HEK293 (cell line): ENCODE results near the gene TPO.

Experiments used
- CTCF ChIA-PET: fragments of 350-600 bp; formaldehyde crosslinking; extraction: SDS; loops from one replicate; lab custom pipeline; 2021; ENCODE audit warnings: antibody characterized with exemption; lab: Yijun Ruan, JAX
- POLR2A ChIA-PET: fragments of 300-600 bp; formaldehyde crosslinking; extraction: SDS; loops from one replicate; lab custom pipeline; 2020; ENCODE audit warnings: antibody characterized with exemption, inconsistent platforms; lab: Yijun Ruan, JAX
- H3K27ac ChIP-seq: fragments of 200-500 bp; sonication (Bioruptor generic); 2 replicates; pipeline ENCODE4 v1.5.1; 2014; ENCODE audit warnings: low read depth, low read length, control low read depth, inconsistent platforms; ENCODE audit errors: extremely low read depth
- H3K36me3 ChIP-seq, 2 experiments: fragments of 200-500 bp in 1 of 2; sonication (Bioruptor generic) in 1 of 2; 1 replicate in 1 of 2; 2 replicates in 1 of 2; pipeline ENCODE4 v1.5.1; 2014 to 2017; ENCODE audit warnings: inconsistent platforms in 2 of 2, low read length in 2 of 2; ENCODE audit not compliant: control insufficient read depth in 2 of 2, insufficient read depth in 1 of 2
- H3K4me1 ChIP-seq: fragments of 200-500 bp; sonication (Bioruptor generic); 2 replicates; pipeline ENCODE4 v1.5.1; 2014; ENCODE audit warnings: mild to moderate bottlenecking, low read length, inconsistent platforms; ENCODE audit not compliant: control insufficient read depth, insufficient read depth
- H3K4me3 ChIP-seq: 2 replicates; pipeline ENCODE4 v1.5.1; 2011; ENCODE audit warnings: low read depth, mild to moderate bottlenecking, control low read depth, low read length, moderate library complexity
- H3K9me3 ChIP-seq: fragments of 200-500 bp; sonication (Bioruptor generic); 2 replicates; pipeline ENCODE4 v1.5.1; 2014; ENCODE audit warnings: low read depth, low read length, inconsistent platforms; ENCODE audit not compliant: control insufficient read depth, insufficient read depth
- HOXD13 ChIP-seq: sonication (generic); formaldehyde crosslinking; IDR thresholded peaks from 2 replicates; pipeline ENCODE4 v1.8.0; 2022; ENCODE audit warnings: missing genetic modification reagents, borderline replicate concordance
- INSM2 ChIP-seq: fragments of 450-650 bp; formaldehyde crosslinking; IDR thresholded peaks from 2 replicates; pipeline ENCODE4 v1.5.1; 2016; ENCODE audit warnings: missing biosample characterization, missing genetic modification characterization
- KLF8 ChIP-seq: fragments of 450-650 bp; formaldehyde crosslinking; IDR thresholded peaks from 2 replicates; pipeline ENCODE4 v1.5.1; 2016; ENCODE audit warnings: missing biosample characterization, missing genetic modification characterization
- ZBTB1 ChIP-seq: fragments of 450-650 bp; formaldehyde crosslinking; IDR thresholded peaks from 2 replicates; pipeline ENCODE4 v1.5.1; 2016; ENCODE audit warnings: missing biosample characterization, missing genetic modification characterization
- ZBTB7A ChIP-seq: fragments of 450-650 bp; formaldehyde crosslinking; IDR thresholded peaks from 2 replicates; pipeline ENCODE4 v1.5.1; 2016; ENCODE audit warnings: low read depth, missing biosample characterization, missing genetic modification characterization
- ZNF132 ChIP-seq: fragments of 450-650 bp; formaldehyde crosslinking; IDR thresholded peaks from 2 replicates; pipeline ENCODE4 v1.5.1; 2017; ENCODE audit warnings: missing biosample characterization, missing genetic modification characterization, borderline replicate concordance
- ZNF169 ChIP-seq: fragments of 450-650 bp; formaldehyde crosslinking; IDR thresholded peaks from 2 replicates; pipeline ENCODE4 v1.5.1; 2016; ENCODE audit warnings: missing biosample characterization, missing genetic modification characterization
- ZNF184 ChIP-seq: fragments of 450-650 bp; IDR thresholded peaks from 2 replicates; pipeline ENCODE4 v1.5.1; 2018; ENCODE audit warnings: missing biosample characterization, mild to moderate bottlenecking, missing genetic modification characterization
- ZNF19 ChIP-seq: fragments of 450-650 bp; formaldehyde crosslinking; IDR thresholded peaks from 2 replicates; pipeline ENCODE4; 2016; ENCODE audit warnings: missing biosample characterization, missing genetic modification characterization, low read depth
- ZNF2 ChIP-seq: fragments of 450-650 bp; formaldehyde crosslinking; IDR thresholded peaks from 2 replicates; pipeline ENCODE4 v1.5.1; 2016; ENCODE audit warnings: missing biosample characterization, missing genetic modification characterization
- ZNF214 ChIP-seq: fragments of 450-650 bp; formaldehyde crosslinking; IDR thresholded peaks from 2 replicates; pipeline ENCODE4 v1.5.1; 2017; ENCODE audit warnings: missing biosample characterization, mild to moderate bottlenecking, missing genetic modification characterization, borderline replicate concordance
- ZNF274 ChIP-seq, 2 experiments: fragments of 200-500 bp in 1 of 2; fragments of 450-650 bp in 1 of 2; sonication (Bioruptor generic) in 1 of 2; formaldehyde crosslinking in 1 of 2; IDR thresholded peaks; 2 replicates each; pipeline versions ENCODE4 v1.5.1 to v1.6.1; 2014 to 2016; ENCODE audit warnings: borderline replicate concordance in 1 of 2, inconsistent platforms in 1 of 2, low read length in 1 of 2, missing biosample characterization in 1 of 2, missing genetic modification characterization in 1 of 2
- ZNF302 ChIP-seq: fragments of 450-650 bp; formaldehyde crosslinking; IDR thresholded peaks from 2 replicates; pipeline ENCODE4 v1.5.1; 2016; ENCODE audit warnings: missing biosample characterization, missing genetic modification characterization, low read depth
- ZNF366 ChIP-seq: fragments of 450-650 bp; formaldehyde crosslinking; conservative IDR thresholded peaks from 2 replicates; pipeline ENCODE4 v1.5.1; 2016; ENCODE audit warnings: missing biosample characterization, missing genetic modification characterization
- ZNF391 ChIP-seq: fragments of 450-650 bp; formaldehyde crosslinking; IDR thresholded peaks from 2 replicates; pipeline ENCODE4 v1.5.1; 2016; ENCODE audit warnings: low read depth, missing biosample characterization, missing genetic modification characterization, borderline replicate concordance
- ZNF404 ChIP-seq: fragments of 450-650 bp; formaldehyde crosslinking; IDR thresholded peaks from 2 replicates; pipeline ENCODE4 v1.5.1; 2017; ENCODE audit warnings: missing biosample characterization, missing genetic modification characterization
- ZNF518A ChIP-seq: fragments of 450-650 bp; formaldehyde crosslinking; conservative IDR thresholded peaks from 2 replicates; pipeline ENCODE4 v1.5.1; 2016; ENCODE audit warnings: low read depth, missing biosample characterization, missing genetic modification characterization
- ZNF548 ChIP-seq: fragments of 450-650 bp; formaldehyde crosslinking; IDR thresholded peaks from 2 replicates; pipeline ENCODE4 v1.5.1; 2016; ENCODE audit warnings: missing biosample characterization, missing genetic modification characterization
- ZNF600 ChIP-seq: fragments of 450-650 bp; formaldehyde crosslinking; IDR thresholded peaks from 2 replicates; pipeline ENCODE4 v1.5.1; 2016; ENCODE audit warnings: missing biosample characterization, missing genetic modification characterization
- ZNF621 ChIP-seq: fragments of 450-650 bp; formaldehyde crosslinking; IDR thresholded peaks from 2 replicates; pipeline ENCODE4 v1.5.1; 2017; ENCODE audit warnings: missing biosample characterization, missing genetic modification characterization
- ZNF76 ChIP-seq: fragments of 450-650 bp; formaldehyde crosslinking; IDR thresholded peaks from 2 replicates; pipeline ENCODE4; 2016; ENCODE audit warnings: low read depth, missing biosample characterization, missing genetic modification characterization, borderline replicate concordance
- ZNF830 ChIP-seq: fragments of 450-650 bp; IDR thresholded peaks from 2 replicates; pipeline ENCODE4 v1.5.0; 2018; ENCODE audit warnings: missing biosample characterization, missing genetic modification characterization, low read depth, mild to moderate bottlenecking, moderate library complexity
- TF ChIP-seq, protein P1 (sequence below): fragments of 450-650 bp; formaldehyde crosslinking; IDR thresholded peaks from 2 replicates; pipeline ENCODE4 v1.5.1; 2016; ENCODE audit warnings: missing biosample characterization, missing genetic modification characterization
- TF ChIP-seq, protein P2 (sequence below): fragments of 450-650 bp; formaldehyde crosslinking; IDR thresholded peaks from 2 replicates; pipeline ENCODE4 v1.5.1; 2016; ENCODE audit warnings: missing biosample characterization, missing genetic modification characterization

The TPO gene

GRCh38 chr2:1427086-1427485 is 13.8 kb downstream of the TPO start:
- H3K27ac ChIP-seq = no peak overlapping the region
- H3K4me1 ChIP-seq = no peaks in the 10 kb centered on the region
- no peak for TF ChIP-seq ZBTB7A (tag by site-specific recombination)
- no peak for TF ChIP-seq ZNF214 (tag by site-specific recombination)
- no peak for TF ChIP-seq ZNF169
- no peak for TF ChIP-seq HOXD13 (CRISPR knock-in tag)
- no peak for TF ChIP-seq ZNF184
- no peak for TF ChIP-seq ZNF391 (tag by site-specific recombination)
- no peak for TF ChIP-seq ZNF404
- TF ChIP-seq KLF8 (tag by site-specific recombination) = no peak
- TF ChIP-seq, all 188 proteins: peak for 0
- no peaks in the 10 kb centered on the region for H3K9me3 ChIP-seq
- no peaks in the 10 kb centered on the region for H3K36me3 ChIP-seq
- CTCF ChIA-PET = no interaction called here
- POLR2A ChIA-PET = no interaction called here
- no peak overlapping the region for H3K4me3 ChIP-seq

GRCh38 chr2:1429895-1430294 is 16.6 kb downstream of the TPO start:
- TF ChIP-seq INSM2 = no peak
- no peak for TF ChIP-seq ZNF621 (tag by site-specific recombination)
- TF ChIP-seq ZNF600 = no peak
- TF ChIP-seq, protein P1, sequence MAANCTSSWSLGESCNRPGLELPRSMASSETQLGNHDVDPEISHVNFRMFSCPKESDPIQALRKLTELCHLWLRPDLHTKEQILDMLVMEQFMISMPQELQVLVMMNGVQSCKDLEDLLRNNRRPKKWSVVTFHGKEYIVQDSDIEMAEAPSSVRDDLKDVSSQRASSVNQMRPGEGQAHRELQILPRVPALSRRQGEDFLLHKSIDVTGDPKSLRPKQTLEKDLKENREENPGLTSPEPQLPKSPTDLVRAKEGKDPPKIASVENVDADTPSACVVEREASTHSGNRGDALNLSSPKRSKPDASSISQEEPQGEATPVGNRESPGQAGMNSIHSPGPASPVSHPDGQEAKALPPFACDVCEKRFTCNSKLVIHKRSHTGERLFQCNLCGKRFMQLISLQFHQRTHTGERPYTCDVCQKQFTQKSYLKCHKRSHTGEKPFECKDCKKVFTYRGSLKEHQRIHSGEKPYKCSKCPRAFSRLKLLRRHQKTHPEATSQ (tag by site-specific recombination) = no peak
- no peak for TF ChIP-seq ZNF830 (tag by site-specific recombination)
- TF ChIP-seq, protein P2, sequence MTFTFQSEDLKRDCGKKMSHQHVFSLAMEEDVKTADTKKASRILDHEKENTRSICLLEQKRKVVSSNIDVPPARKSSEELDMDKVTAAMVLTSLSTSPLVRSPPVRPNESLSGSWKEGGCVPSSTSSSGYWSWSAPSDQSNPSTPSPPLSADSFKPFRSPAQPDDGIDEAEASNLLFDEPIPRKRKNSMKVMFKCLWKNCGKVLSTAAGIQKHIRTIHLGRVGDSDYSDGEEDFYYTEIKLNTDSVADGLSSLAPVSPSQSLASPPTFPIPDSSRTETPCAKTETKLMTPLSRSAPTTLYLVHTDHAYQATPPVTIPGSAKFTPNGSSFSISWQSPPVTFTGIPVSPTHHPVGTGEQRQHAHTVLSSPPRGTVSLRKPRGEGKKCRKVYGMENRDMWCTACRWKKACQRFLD = no peak
- no peak for TF ChIP-seq ZBTB1 (tag by site-specific recombination)
- no peak for TF ChIP-seq ZNF132 (tag by site-specific recombination)
- H3K36me3 ChIP-seq = no peaks in the 10 kb centered on the region
- CTCF ChIA-PET = no interaction called here
- H3K4me3 ChIP-seq = no peak overlapping the region
- POLR2A ChIA-PET = no interaction called here
- H3K9me3 ChIP-seq = no peaks in the 10 kb centered on the region
- H3K4me1 ChIP-seq = no peaks in the 10 kb centered on the region
- no peak overlapping the region for H3K27ac ChIP-seq

DNA sequence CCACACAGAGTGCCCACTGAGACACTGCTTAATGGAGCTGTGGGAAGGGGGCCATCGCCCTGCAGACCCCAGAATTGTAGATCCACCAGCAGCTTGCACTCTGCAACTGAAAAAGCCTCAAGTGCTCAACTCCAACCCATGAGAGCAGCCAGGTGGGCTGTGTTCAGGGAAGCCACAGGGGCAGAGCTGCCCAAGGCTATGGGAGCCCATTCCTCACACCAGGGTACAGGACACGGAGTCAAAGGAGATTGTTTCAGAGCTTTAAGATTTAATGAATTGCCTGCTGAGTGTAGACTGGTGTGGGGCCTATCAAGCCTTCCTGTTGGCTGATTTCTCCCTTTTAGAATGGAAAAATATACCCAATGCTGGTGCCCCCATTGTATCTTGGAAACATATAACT is 17.2 kb downstream of the TPO start:
- Histone ChIP-seq H3K4me3 (no peak overlapping the region), H3K4me1 (no peaks in the 10 kb centered on the region), H3K36me3 (no peaks in the 10 kb centered on the region), H3K27ac (no peak overlapping the region), H3K9me3 (no peaks in the 10 kb centered on the region)
- ChIA-PET CTCF (no interaction called here), POLR2A (no interaction called here)
- TF ChIP-seq ZNF302 (no peak), ZNF548 (tag by site-specific recombination) (no peak), ZNF76 (tag by site-specific recombination) (no peak), ZNF518A (tag by site-specific recombination) (no peak), ZNF19 (tag by site-specific recombination) (no peak), ZNF366 (tag by site-specific recombination) (no peak), ZNF2 (tag by site-specific recombination) (no peak), ZNF274 (IDR thresholded peaks at IDR 0.05; ENCODE audit: low read length) (no peak), ZNF274 (tag by site-specific recombination; IDR thresholded peaks at IDR 0.05; ENCODE audit: borderline replicate concordance) (no peak)
